IMR-90 (cell line): ENCODE data around the gene LSMEM2.

ENCODE experiments used
- CEBPB ChIP-seq: IDR thresholded peaks from 2 replicates; pipeline ENCODE4 v1.6.1; 2012; ENCODE audit warnings: low read depth, low read length, improper control_type of control experiment
- POLR2A ChIP-seq: IDR thresholded peaks from 2 replicates; pipeline ENCODE4 v1.6.1; 2012; ENCODE audit warnings: mild to moderate bottlenecking, low read depth, low read length
- RAD21 ChIP-seq: IDR thresholded peaks from 2 replicates; pipeline ENCODE4 v1.6.1; 2012; ENCODE audit warnings: low read length, improper control_type of control experiment
- RFX5 ChIP-seq: IDR thresholded peaks from 2 replicates; pipeline ENCODE4 v1.8.0; 2012; ENCODE audit warnings: low read depth, mild to moderate bottlenecking, low read length, moderate library complexity
- TF ChIP-seq, protein P1 (sequence below): conservative IDR thresholded peaks from 2 replicates; pipeline ENCODE4 v1.5.1; 2012; ENCODE audit warnings: mild to moderate bottlenecking, low read depth, low read length, improper control_type of control experiment

- TF ChIP-seq POLR2A: peak; percentile 92
- TF ChIP-seq, protein P1, sequence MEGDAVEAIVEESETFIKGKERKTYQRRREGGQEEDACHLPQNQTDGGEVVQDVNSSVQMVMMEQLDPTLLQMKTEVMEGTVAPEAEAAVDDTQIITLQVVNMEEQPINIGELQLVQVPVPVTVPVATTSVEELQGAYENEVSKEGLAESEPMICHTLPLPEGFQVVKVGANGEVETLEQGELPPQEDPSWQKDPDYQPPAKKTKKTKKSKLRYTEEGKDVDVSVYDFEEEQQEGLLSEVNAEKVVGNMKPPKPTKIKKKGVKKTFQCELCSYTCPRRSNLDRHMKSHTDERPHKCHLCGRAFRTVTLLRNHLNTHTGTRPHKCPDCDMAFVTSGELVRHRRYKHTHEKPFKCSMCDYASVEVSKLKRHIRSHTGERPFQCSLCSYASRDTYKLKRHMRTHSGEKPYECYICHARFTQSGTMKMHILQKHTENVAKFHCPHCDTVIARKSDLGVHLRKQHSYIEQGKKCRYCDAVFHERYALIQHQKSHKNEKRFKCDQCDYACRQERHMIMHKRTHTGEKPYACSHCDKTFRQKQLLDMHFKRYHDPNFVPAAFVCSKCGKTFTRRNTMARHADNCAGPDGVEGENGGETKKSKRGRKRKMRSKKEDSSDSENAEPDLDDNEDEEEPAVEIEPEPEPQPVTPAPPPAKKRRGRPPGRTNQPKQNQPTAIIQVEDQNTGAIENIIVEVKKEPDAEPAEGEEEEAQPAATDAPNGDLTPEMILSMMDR: peak; percentile 31; the same call in 1 of the 2 replicates
- peak; percentile 71 for TF ChIP-seq CEBPB
- TF ChIP-seq RAD21: no peak
- no peak for TF ChIP-seq RFX5
These were observed 20.1 kb downstream of the LSMEM2 start, which contains the start of the genes HYAL3 and NAA80 for GRCh38 chr3:50298836-50299637.
